HG03095 (cell line): ENCODE data around the gene SCN8A.
"Not testable (repeated sequence)": the region's sequence is repeated elsewhere in the genome, so short reads cannot be mapped to it uniquely, and the experiment has no call there.

Experiments
- ATAC-seq: cut with Tn5 transposase; IDR thresholded peaks from one replicate; pipeline ENCODE4 v1.9.1; 2021; ENCODE audit warnings: moderate library complexity; ENCODE audit not compliant: unreplicated experiment

SCN8A gene

DNA sequence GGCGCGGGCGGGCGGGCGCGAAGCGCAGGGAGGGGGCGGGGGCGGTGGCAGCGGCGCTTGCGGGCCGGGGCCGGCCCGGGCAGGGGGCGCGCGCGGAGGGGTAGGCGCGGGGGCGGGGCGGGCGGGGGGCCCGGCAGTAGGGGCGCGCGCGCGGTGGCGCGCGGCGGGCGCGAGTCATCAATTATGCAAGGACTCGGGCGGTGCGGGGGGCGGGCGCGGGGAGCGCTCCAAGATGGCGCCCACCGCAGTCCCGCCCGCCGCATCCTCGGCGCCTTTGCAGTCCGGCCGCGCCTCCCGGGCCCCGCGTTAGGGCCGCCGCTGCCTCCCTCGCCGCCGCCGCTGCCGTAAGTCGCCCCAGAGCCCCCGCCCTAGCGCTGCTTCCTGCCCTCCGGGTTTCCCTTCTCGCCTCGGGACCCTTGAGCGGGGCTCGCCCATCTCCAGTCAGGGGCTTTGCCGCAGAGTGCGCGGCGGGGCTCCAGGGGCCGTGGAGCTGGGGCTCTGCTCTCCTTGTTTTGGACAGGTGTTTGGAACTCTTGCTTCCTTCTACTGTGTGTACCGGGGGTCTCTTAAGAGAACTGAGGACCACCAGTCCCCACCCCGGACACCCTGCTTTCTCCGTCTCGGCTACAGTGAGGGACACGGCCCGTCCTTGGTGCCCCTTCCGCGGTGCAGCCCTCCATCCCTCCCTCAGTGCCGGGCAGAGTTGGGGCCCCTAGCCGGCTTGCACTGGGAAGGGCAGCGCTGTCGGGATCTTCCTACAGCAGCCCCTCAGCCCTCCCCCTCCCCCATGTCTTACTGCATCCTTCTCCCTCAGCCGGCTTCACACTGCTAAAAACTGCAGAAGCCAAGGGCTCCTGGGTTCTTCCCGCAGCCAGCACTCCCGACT lies at the start of gene SCN8A:
TSS of gene SCN8A (plus strand) at position 218 of the 886 bp plus-strand sequence. CDS start 71,585 bp downstream, outside the sequence.
- no peak for ATAC-seq

DNA sequence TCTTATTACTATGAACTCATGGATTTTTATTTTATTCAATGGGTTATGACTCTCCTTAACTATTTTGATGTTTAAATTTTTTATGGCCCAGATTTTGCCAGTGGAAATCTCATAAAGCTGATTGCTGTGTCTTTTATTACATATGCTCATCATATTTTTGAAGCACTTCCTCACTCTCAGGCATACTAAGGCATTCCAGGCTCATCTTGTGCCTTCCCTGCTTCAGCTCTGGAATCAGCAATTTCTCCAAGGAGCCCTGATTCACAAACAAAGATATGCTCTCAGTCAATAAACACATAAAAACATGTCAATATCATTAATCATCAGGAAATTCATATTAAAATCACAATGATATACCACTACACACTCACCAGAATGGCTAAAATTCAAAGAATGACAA lies 44.9 kb upstream of the SCN8A start:
- no peak for ATAC-seq

DNA sequence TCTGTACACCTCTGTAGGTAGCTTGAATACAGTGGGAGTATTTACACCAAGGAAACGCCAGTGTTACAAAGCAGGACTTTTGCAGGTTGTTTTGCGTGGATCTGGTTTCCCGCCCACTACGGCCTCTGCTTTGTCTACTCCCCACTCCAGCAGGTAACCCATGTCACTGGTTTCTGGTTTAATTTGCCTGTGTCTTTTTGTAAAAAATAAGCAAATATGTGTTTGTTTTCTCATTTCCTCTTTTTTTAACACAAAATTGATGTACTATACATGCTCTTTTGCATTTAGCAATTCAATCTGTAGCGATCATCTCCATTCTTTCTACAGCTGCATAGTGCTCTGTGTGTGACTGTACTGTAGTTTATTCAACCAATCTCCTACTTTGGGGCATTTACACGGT lies 43.4 kb upstream of the SCN8A start:
- ATAC-seq: no peak

DNA sequence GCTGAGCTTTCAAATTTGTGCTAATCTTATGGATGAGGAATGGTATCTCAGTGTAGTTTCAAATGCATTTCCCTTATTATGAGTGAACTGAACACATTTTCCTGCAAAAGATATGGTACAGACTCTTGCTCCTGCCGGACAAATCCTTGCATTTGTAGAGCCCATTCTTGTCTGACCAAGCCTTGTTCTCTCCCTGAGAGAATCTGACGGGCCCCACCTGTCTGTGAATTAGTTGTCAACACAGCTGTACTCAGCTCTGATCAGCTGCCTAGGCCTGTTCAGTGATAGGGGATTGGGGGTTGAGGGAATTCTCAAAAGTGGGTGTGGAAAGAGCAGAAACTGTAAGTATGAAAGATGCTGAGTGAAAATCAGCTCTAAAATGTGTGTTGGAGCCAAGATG lies 42.8 kb upstream of the SCN8A start:
- no peak for ATAC-seq

DNA sequence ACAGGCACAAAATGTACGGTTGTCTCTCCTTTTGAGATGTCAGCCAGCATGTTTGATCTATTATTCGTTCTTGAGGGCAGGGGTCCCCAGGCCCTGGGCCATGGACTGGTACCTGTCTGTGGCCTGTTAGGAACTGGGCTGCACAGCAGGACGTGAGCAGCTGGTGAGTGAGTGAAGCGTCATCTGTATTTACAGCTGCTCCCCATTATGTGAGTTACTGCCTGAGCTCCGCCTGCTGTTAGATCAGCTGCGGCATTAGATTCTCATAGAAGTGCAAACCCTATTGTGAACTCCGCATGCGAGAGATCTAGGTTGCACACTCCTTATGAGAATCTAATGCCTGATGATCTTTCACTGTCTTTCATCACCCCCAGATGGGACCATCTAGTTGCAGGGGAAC lies 41.4 kb upstream of the SCN8A start:
- ATAC-seq: no peak

DNA sequence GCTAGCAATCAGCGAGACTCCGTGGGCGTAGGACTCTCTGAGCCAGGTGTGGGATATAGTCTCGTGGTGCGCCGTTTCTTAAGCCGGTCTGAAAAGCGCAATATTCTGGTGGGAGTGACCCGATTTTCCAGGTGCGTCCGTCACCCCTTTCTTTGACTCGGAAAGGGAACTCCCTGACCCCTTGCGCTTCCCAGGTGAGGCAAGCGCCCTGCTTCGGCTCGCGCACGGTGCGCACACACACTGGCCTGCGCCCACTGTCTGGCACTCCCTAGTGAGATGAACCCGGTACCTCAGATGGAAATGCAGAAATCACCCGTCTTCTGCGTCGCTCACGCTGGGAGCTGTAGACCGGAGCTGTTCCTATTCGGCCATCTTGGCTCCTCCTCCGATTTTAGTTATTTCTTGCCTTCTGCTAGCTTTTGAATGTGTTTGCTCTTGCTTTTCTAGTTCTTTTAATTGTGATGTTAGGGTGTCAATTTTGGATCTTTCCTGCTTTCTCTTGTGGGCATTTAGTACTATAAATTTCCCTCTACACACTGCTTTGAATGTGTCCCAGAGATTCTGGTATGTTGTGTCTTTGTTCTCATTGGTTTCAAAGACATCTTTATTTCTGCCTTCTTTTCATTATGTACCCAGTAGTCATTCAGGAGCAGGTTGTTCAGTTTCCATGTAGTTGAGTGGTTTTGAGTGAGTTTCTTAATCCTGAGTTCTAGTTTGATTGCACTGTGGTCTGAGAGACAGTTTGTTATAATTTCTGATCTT lies 22.6 kb upstream of the SCN8A start:
- not testable (repeated sequence) for ATAC-seq

DNA sequence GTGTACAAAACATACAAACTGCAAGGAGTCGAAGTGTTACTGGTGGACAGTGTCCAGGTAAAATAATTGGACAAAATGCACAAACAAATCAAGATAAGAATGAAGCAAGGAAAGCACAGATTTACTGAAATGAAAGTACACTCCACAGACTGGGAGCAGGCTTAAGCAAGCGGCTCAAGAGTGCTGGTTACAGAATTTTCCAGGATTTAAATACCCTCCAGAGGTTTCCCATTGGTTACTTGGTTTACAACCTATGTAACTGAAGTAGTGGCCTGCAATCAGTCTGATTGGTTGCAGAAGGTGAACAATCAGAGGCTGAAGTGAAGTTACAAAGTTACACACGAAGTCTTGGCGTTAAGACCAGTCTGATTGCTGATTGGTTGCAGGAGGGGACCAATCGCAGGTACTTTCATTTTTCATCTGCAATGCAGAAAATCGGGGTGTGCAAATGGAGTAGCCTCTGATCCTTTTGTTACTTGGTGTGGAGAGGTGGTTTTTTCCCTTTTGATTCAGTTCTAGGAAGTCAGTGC lies 11.6 kb upstream of the SCN8A start:
- no peak for ATAC-seq

DNA sequence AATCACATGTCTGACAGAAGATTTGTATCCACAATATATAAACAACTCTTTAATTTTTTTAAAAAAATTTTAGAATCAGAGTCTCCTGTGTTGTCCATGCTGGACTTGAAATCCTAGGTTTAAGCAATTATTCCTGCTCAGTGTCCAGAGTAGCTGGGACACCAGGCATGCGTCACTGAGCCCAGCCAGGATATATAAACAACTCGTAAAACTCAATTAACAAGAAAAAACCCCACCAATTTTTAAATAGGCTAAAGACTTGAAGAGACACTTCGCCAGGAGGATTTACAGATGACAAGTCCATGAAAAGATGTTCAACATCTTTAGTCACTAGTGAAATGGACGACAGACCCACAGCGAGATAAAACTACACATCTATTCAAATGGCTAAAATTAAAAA lies 2.0 kb upstream of the SCN8A start:
- no peak for ATAC-seq

DNA sequence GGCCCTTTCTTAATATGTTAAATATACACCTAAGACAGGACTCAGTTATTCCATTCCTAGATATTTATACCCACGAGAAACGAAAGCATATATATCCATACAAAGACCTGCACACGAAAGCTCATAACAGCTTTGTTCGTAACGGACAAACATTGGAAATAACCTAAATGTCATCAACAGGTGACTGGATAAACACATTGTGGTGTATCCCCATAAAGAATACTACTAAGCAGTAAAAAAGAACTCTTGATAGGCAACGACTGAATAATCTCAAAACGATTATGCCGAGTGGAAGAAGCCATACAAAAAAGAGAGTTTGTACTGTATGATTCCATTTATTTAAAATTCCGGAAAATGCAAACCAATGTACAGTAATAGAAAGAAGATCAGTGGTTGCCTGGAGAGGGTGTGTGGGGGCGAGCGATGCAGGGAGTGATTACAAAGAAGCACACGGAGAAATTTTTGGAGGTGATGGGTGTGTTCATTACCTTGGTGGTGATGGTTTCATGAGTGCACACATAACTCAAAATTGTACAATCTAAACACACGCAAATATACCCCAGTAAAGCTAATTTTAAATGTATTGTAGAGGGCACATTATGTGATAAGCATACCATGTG lies 1.4 kb upstream of the SCN8A start:
- no peak for ATAC-seq

DNA sequence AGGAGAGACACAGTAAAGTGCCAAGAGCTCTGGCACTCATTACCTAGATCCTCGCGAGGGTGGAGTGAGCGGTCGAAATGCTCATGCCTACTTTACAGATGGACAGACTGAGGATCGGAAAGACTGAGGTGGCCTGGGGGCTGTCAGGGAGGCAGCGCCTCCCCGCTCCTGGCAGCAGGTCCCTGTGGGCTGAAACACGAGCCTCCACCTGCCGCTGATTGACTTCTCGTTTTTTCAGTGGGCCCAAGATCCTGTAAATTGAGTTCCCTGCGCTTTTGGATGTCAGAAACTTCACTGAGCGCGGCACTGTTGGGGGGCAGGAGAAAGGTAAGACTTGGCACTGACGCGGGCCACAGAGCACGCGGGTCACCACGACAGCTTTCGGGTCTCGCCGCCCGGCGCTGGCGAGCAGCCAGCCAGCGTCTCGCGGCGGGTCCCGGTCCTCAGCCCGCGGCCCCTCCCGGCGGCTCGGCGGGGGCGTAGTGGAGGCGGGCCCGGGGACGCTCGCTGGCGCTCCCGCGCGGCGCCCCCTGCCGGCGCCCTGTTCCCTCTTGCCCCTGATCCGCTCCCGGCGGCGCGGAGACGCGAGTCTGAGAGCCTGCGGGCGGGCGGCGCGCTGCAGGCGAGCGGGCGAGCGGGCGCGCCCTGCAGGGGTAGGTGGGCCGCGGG lies 552 bp upstream of the SCN8A start:
- peak; percentile 82 for ATAC-seq

DNA sequence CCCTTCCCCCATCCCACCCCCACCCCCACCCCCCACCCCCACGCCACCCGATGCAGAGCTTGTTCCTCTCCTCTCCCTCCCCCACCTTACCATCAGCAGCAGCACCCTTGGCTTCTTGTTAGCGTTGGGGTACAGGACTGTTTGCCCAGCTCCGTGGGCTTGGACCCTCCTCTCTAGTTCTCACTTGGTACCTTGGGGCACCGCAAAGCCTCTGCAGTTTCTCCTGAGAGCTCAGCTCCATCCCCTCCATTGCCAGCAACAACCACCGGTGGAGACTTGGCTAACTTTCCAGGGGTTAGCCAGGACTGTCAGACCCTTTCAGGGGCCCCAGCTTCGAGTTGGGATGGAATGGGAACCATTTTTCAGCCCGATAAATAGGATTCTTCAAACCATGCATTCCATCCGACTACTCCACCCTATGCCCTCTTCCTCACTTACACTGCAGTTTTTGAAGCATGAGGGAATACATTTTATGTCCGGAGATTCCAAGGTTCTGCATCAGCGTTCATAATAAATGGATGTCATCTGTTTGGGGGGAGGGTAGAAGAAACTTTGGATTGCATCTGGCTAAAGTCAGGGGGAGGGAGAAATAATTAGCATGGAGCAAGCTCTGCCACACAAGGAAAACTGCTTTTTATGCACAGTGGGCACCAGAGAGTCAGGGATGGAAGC lies 1.1 kb downstream of the SCN8A start:
- ATAC-seq: no peak

DNA sequence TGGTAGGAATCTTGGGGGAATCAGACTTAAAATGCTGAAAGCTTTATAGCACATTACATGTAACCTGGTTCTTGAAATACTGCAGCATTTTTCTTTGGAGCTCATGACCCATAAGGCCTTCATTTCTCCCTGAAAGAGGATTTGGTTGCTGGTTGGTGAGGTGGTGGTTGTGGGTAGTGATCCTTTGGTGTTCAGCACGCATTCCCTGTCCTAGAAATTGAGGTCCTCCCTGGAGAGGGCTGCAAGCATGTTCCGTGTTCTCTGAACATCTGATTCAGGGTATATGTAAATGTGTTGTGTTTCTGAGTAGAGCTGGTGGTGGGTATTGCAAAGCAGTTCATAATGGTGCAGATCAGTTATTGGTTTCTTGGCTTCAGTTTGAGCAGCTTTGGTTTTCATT lies 2.0 kb downstream of the SCN8A start:
- no peak for ATAC-seq

DNA sequence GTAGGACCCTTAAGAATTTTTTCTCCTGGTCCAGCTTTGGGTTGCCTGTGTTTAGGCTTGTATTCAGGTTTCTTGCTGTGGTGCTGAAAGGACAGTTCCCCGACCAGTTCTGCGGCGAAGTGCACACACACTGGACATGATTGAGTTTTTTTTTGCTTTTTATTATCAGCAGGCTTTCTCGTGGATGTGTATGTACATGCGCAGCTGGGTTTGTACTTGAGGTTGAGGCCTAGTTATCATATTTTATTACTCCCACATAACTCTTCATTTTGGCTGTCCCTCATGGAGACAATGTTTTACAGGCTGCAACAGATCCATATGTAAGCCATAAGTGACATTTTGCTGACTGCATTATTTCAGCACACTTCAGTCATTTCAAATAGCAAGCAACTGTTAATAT lies 2.5 kb downstream of the SCN8A start:
- no peak for ATAC-seq

DNA sequence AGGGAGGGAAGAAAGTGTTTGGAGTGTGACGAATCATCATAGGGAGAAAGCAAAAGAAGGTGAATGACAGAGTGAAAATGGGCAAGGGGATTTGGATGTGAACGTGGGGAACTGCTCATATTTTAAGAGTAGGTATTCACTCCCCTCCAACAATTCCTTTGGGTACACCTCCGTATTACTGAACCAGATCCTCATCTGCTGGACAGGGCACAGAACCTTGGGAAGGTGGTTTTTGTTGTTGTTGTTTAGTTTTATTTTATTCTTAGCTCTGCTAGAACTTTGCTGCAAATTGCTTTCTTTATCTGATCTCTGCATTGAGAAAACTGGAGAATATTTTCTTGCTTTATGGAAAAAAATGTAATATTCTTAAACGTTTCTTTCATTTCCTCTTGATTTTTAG lies 7.1 kb downstream of the SCN8A start:
- ATAC-seq: no peak

DNA sequence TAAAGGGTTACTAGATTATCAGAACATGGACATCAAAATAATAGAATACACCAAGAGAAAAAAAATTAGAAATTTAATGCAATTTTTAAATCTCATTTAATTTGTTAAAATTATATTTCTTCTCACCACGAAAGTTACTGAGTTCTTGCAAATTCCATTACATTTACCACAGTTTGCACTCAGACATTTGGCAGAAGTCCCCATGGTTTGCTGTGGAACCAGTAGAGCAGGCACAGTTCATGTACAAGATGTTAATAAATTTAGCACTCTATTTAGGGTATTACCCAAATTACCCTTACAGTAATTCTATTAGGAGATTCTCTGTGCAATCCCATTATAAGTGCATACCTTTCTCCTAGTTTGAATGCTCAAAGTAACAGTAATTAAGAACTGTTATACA lies 9.7 kb downstream of the SCN8A start:
- no peak for ATAC-seq

DNA sequence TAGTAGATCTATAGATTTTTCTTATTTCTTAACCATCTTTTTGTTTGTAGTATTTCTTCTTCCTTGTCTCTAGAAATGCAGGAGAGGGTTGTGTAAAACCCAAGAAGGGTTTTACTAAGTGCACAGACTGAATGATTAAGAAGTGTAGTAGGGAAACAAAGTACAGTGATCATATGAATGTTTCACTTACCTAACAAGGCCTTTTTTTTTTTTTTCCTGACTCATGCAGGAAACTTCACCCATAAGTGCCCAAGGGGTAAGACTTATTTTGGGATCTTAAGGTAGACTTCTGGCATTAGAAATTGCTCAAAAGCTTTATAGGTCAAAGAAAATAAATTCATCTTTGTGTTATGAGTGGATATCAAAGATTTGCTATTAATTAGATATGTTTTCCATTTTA lies 10.2 kb downstream of the SCN8A start:
- ATAC-seq: no peak

DNA sequence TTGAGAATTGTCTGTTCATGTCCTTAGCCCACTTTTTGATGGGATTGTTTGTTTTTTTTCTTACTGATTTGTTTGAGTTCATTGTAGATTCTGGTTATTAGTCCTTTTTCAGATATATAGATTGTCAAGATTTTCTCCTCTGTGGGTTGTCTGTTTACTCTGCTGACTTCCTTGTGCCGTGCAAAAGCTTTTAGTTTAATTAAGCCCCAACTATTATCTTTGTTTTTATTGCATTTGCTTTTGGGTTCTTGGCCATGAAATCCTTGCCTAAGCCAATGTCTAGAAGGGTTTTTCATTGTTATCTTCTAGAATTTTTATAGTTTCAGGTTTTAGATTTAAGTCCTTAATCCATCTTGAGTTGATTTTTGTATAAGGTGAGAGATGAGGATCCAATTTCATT lies 14.9 kb downstream of the SCN8A start:
- ATAC-seq: not testable (repeated sequence)

DNA sequence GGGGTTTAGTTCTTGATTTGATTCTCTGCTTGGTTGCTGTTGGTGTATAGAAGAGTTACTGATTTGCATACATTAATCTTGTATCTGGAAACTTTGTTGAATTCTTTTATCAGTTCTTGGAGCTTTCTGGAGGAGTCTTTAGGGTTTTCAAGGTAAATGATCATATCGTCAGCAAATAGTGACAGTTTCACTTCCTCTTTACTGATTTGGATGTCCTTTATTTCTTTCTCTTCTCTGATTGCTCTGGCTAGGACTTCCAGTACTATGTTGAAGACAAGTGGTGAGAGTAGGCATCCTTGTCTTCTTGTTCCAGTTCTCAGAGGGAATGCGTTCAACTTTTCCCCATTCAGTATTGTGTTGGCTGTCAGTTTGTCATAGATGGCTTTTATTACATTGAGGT lies 16.2 kb downstream of the SCN8A start:
- ATAC-seq: not testable (repeated sequence)

DNA sequence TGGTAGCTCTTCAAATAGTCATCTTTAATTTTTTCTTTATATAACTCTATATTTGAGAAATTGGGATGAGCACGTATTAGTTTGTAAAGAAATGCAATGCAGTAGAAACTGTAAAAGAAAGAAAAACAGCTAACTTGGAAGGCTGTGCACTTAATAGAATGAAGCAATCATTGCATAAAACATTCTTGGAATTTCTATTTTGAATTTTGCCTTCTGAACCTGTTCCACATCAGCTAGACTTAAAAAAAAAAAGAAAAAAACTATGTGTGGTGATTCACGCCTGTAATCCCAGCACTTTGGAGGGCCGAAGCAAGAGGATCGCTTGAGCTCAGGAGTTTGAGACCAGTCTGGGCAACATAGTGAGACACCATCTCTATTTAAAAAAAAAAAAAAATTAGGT lies 29.4 kb downstream of the SCN8A start:
- no peak for ATAC-seq

DNA sequence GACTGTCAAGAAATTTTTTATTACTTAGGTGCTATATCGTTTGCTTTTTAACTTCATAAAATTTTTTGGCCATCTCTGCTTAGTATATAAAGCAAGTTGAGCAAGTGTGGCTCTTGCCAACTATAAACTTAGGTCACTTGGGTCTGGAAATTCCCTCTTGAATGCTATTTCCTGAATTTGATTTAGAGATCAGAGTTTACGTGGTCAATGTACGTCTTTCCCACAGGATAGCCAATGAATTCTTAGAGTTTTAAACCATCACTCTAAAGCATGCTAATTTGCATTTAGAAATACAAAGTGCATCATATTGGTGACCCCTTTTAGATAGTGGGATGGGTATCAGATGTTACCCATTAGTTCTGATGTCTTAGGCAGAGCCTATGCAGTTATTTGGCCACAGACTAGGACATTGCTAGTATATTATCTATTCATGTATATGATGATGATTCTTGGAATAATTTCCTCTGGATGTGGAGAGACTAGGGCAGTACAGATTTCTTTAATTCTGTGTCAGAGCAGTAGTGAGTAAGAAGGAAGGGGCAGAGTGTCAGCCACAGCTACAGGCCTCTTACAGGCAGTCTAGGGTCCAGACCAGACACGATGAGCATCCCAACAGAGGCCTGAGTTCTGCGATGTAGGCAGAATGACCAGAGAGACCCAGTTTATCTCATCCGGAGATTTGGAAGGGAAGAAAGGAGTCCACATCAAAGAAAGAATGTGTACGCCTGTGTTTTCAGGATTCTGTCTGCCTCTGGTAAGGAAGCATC lies 30.3 kb downstream of the SCN8A start:
- ATAC-seq: no peak
